ENCODE measurements around the gene ZNF674.

The ZNF674 gene

GRCh38 chrX:46580613-46581012, 35.4 kb upstream of the ZNF674 start:
- H3K4me1 ChIP-seq (ENCODE audit: control insufficient read depth in 2 of 2, insufficient read depth in 1 of 2, low read depth in 1 of 2, low read length in 2 of 2), result peaks cover 2 to 12% of the 10 kb centered on the region in 2 donors
- H2BK15ac ChIP-seq (ENCODE audit: low read length), result no peak overlapping the region
- no peaks in the 10 kb centered on the region for H3K36me3 ChIP-seq (replicated peaks in 1 of 2; ENCODE audit: control insufficient read depth in 2 of 2, insufficient read depth in 2 of 2, low read length in 2 of 2)
- no peak overlapping the region for H3K23ac ChIP-seq (ENCODE audit: low read depth, low read length, poor library complexity)
- H3K4me3 ChIP-seq (ENCODE audit: low read length in 2 of 2), result no peak overlapping the region
- H2AFZ ChIP-seq (ENCODE audit: low read length), result no peak overlapping the region
- DNase-seq (ENCODE audit: low spot score), result no peak
- no peak overlapping the region for H3K4ac ChIP-seq (ENCODE audit: low read length)
- no CpG with 5 or more reads among the region's 6 CpGs for WGBS, 2 donors (ENCODE audit: extremely low coverage in 2 of 2, insufficient read length in 2 of 2, insufficient replicate concordance in 1 of 2)
- no peak overlapping the region for H3K27ac ChIP-seq (replicated peaks; ENCODE audit: low read length)
- H2BK5ac ChIP-seq (ENCODE audit: low read length), result no peak overlapping the region
- H3K27me3 ChIP-seq (ENCODE audit: control insufficient read depth in 3 of 3, insufficient read depth in 3 of 3, low read depth in 1 of 3, low read length in 3 of 3), result no peaks in the 10 kb centered on the region
- no peak overlapping the region for H2BK120ac ChIP-seq (ENCODE audit: low read depth, low read length)
- no peak overlapping the region for H3K9ac ChIP-seq (ENCODE audit: low read depth, low read length, poor library complexity)
- no peak overlapping the region for H3K14ac ChIP-seq (ENCODE audit: low read length)
- H4K91ac ChIP-seq (ENCODE audit: low read depth, low read length, poor library complexity), result no peak overlapping the region
- no peak overlapping the region for H4K8ac ChIP-seq (ENCODE audit: low read depth, low read length)
- peaks cover 2% of the 10 kb centered on the region for H3K79me1 ChIP-seq (ENCODE audit: low read depth, low read length)
- H3K18ac ChIP-seq (ENCODE audit: low read length), result no peak overlapping the region
- no peaks in the 10 kb centered on the region for H3K9me3 ChIP-seq (replicated peaks in 1 of 2; ENCODE audit: control insufficient read depth in 2 of 2, insufficient read depth in 1 of 2, low read depth in 1 of 2, low read length in 2 of 2)
- H2AK5ac ChIP-seq (ENCODE audit: low read depth, low read length), result no peak overlapping the region
- H2BK12ac ChIP-seq (ENCODE audit: low read length), result no peak overlapping the region
- H3K4me2 ChIP-seq (ENCODE audit: insufficient read depth, low read length, poor library complexity, severe bottlenecking), result no peak overlapping the region

DNA sequence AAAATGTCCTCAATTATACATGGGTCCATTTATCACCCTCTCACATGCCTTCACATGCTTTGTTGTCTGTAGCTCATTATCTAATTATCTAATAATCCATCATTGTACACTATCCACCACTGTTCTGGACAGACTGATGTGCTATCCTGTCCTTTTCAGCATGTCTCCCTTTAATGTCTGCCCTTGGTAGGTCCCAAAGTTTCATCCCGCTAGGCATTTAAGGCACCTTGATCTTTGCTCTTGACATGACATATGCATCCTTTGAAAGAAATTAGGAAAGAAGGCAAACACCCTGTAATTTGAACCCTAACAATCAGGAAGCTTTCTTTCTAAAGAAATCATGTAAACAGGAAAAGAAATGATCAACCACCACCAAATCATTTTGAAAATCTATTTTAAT, 34.0 kb upstream of the ZNF674 start:
- Histone ChIP-seq H2AK5ac (ENCODE audit: low read depth, low read length) (no peak overlapping the region), H2BK5ac (ENCODE audit: low read length) (no peak overlapping the region), H3K36me3 (replicated peaks in 1 of 2; ENCODE audit: control insufficient read depth in 2 of 2, insufficient read depth in 2 of 2, low read length in 2 of 2) (no peaks in the 10 kb centered on the region), H4K91ac (ENCODE audit: low read depth, low read length, poor library complexity) (no peak overlapping the region), H2BK12ac (ENCODE audit: low read length) (no peak overlapping the region), H3K4ac (ENCODE audit: low read length) (no peak overlapping the region), H3K27ac (replicated peaks; ENCODE audit: low read length) (no peak overlapping the region), H2AFZ (ENCODE audit: low read length) (no peak overlapping the region), H3K9me3 (replicated peaks in 1 of 2; ENCODE audit: control insufficient read depth in 2 of 2, insufficient read depth in 1 of 2, low read depth in 1 of 2, low read length in 2 of 2) (no peaks in the 10 kb centered on the region), H3K14ac (ENCODE audit: low read length) (no peak overlapping the region), H4K8ac (ENCODE audit: low read depth, low read length) (no peak overlapping the region), H3K18ac (ENCODE audit: low read length) (no peak overlapping the region), H3K23ac (ENCODE audit: low read depth, low read length, poor library complexity) (no peak overlapping the region), H3K4me2 (ENCODE audit: insufficient read depth, low read length, poor library complexity, severe bottlenecking) (no peak overlapping the region), H3K79me1 (ENCODE audit: low read depth, low read length) (peaks cover 4% of the 10 kb centered on the region), H3K9ac (ENCODE audit: low read depth, low read length, poor library complexity) (no peak overlapping the region), H2BK120ac (ENCODE audit: low read depth, low read length) (no peak overlapping the region), H2BK15ac (ENCODE audit: low read length) (no peak overlapping the region), H3K27me3 (ENCODE audit: control insufficient read depth in 3 of 3, insufficient read depth in 3 of 3, low read depth in 1 of 3, low read length in 3 of 3) (peaks cover 0 to 8% (median 3%) of the 10 kb centered on the region in 3 experiments), H3K4me3 (ENCODE audit: low read length in 2 of 2) (no peak overlapping the region), H3K4me1 (ENCODE audit: control insufficient read depth in 2 of 2, insufficient read depth in 1 of 2, low read depth in 1 of 2, low read length in 2 of 2) (peaks cover 3 to 12% of the 10 kb centered on the region in 2 donors)
- WGBS, 2 donors (ENCODE audit: extremely low coverage in 2 of 2, insufficient read length in 2 of 2, insufficient replicate concordance in 1 of 2), result no CpG with 5 or more reads among the region's 1 CpG
- DNase-seq (ENCODE audit: low spot score), result no peak

- WGBS, 2 donors (ENCODE audit: extremely low coverage in 2 of 2, insufficient read length in 2 of 2, insufficient replicate concordance in 1 of 2), result no CpG with 5 or more reads among the region's 7 CpGs
Observed at GRCh38 chrX:46577221-46578005, 32.2 kb upstream of the ZNF674 start.

DNA sequence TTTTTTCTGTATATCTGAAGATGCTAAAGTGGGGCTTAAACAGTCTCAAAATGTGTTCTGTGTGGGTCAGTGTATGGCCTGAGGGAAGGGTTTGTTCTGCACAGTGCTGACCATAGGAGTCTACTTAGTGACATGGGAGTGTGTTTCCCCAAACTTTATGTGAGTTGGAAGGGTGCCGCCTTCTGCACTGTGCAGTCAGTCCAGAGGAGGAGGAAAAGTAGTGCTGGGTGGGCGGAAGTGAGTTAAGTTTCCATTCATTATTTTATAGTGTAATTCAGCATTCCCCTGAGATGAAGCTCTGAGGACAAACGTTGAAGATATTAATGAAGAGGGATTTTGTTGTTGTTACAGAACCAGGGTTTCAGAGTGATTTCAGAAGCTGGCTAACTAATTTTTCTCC, 31.2 kb upstream of the ZNF674 start:
- H3K4ac ChIP-seq (ENCODE audit: low read length), result no peak overlapping the region
- H2AK5ac ChIP-seq (ENCODE audit: low read depth, low read length), result no peak overlapping the region
- H3K79me1 ChIP-seq (ENCODE audit: low read depth, low read length), result peaks cover 4% of the 10 kb centered on the region
- H3K27me3 ChIP-seq (ENCODE audit: control insufficient read depth in 3 of 3, insufficient read depth in 3 of 3, low read depth in 1 of 3, low read length in 3 of 3), result peaks cover 0 to 10% (median 3%) of the 10 kb centered on the region in 3 experiments
- no peak overlapping the region for H3K27ac ChIP-seq (replicated peaks; ENCODE audit: low read length)
- no peak overlapping the region for H3K9ac ChIP-seq (ENCODE audit: low read depth, low read length, poor library complexity)
- H3K18ac ChIP-seq (ENCODE audit: low read length), result no peak overlapping the region
- no peak overlapping the region for H3K4me2 ChIP-seq (ENCODE audit: insufficient read depth, low read length, poor library complexity, severe bottlenecking)
- no peak overlapping the region for H2AFZ ChIP-seq (ENCODE audit: low read length)
- H3K9me3 ChIP-seq (replicated peaks in 1 of 2; ENCODE audit: control insufficient read depth in 2 of 2, insufficient read depth in 1 of 2, low read depth in 1 of 2, low read length in 2 of 2), result no peaks in the 10 kb centered on the region
- no peak overlapping the region for H2BK15ac ChIP-seq (ENCODE audit: low read length)
- H4K8ac ChIP-seq (ENCODE audit: low read depth, low read length), result no peak overlapping the region
- peaks cover 0 to 3% of the 10 kb centered on the region in 2 donors for H3K4me1 ChIP-seq (ENCODE audit: control insufficient read depth in 2 of 2, insufficient read depth in 1 of 2, low read depth in 1 of 2, low read length in 2 of 2)
- WGBS, 2 donors (ENCODE audit: extremely low coverage in 2 of 2, insufficient read length in 2 of 2, insufficient replicate concordance in 1 of 2), result no CpG with 5 or more reads among the region's 3 CpGs
- no peaks in the 10 kb centered on the region for H3K36me3 ChIP-seq (replicated peaks in 1 of 2; ENCODE audit: control insufficient read depth in 2 of 2, insufficient read depth in 2 of 2, low read length in 2 of 2)
- no peak overlapping the region for H4K91ac ChIP-seq (ENCODE audit: low read depth, low read length, poor library complexity)
- DNase-seq (ENCODE audit: low spot score), result no peak
- H2BK5ac ChIP-seq (ENCODE audit: low read length), result no peak overlapping the region
- no peak overlapping the region for H2BK120ac ChIP-seq (ENCODE audit: low read depth, low read length)
- no peak overlapping the region for H3K14ac ChIP-seq (ENCODE audit: low read length)
- H2BK12ac ChIP-seq (ENCODE audit: low read length), result no peak overlapping the region
- no peak overlapping the region for H3K23ac ChIP-seq (ENCODE audit: low read depth, low read length, poor library complexity)
- H3K4me3 ChIP-seq (ENCODE audit: low read length in 2 of 2), result peak overlapping the region in 1 of 2 donors; percentile 52

More at GRCh38 chrX:46577221-46578005, 32.2 kb upstream of the ZNF674 start:
- Histone ChIP-seq H2BK15ac (ENCODE audit: low read length) (no peak overlapping the region), H3K23ac (ENCODE audit: low read depth, low read length, poor library complexity) (no peak overlapping the region), H3K4me3 (ENCODE audit: low read length in 2 of 2) (no peak overlapping the region), H3K14ac (ENCODE audit: low read length) (no peak overlapping the region), H3K36me3 (replicated peaks in 1 of 2; ENCODE audit: control insufficient read depth in 2 of 2, insufficient read depth in 2 of 2, low read length in 2 of 2) (no peaks in the 10 kb centered on the region), H3K27ac (replicated peaks; ENCODE audit: low read length) (no peak overlapping the region), H3K18ac (ENCODE audit: low read length) (no peak overlapping the region), H3K4ac (ENCODE audit: low read length) (no peak overlapping the region), H2AFZ (ENCODE audit: low read length) (no peak overlapping the region), H2BK5ac (ENCODE audit: low read length) (no peak overlapping the region), H3K9ac (ENCODE audit: low read depth, low read length, poor library complexity) (no peak overlapping the region), H3K27me3 (ENCODE audit: control insufficient read depth in 3 of 3, insufficient read depth in 3 of 3, low read depth in 1 of 3, low read length in 3 of 3) (peaks cover 0 to 8% (median 3%) of the 10 kb centered on the region in 3 experiments), H2AK5ac (ENCODE audit: low read depth, low read length) (no peak overlapping the region), H3K79me1 (ENCODE audit: low read depth, low read length) (peaks cover 4% of the 10 kb centered on the region), H4K91ac (ENCODE audit: low read depth, low read length, poor library complexity) (no peak overlapping the region), H2BK12ac (ENCODE audit: low read length) (no peak overlapping the region), H3K9me3 (replicated peaks in 1 of 2; ENCODE audit: control insufficient read depth in 2 of 2, insufficient read depth in 1 of 2, low read depth in 1 of 2, low read length in 2 of 2) (no peaks in the 10 kb centered on the region), H3K4me1 (ENCODE audit: control insufficient read depth in 2 of 2, insufficient read depth in 1 of 2, low read depth in 1 of 2, low read length in 2 of 2) (peaks cover 0 to 3% of the 10 kb centered on the region in 2 donors), H3K4me2 (ENCODE audit: insufficient read depth, low read length, poor library complexity, severe bottlenecking) (no peak overlapping the region), H2BK120ac (ENCODE audit: low read depth, low read length) (no peak overlapping the region), H4K8ac (ENCODE audit: low read depth, low read length) (no peak overlapping the region)
- no peak for DNase-seq (ENCODE audit: low spot score)
